ENCODE results near the gene LRRC58. TPM values are rescaled to one million over a fixed set of nuclear protein-coding genes. Genes with fewer than 3 reads are reported as not detected.

Gene LRRC58
- total and polyA plus RNA-seq, 2 of the 13 experiments (the other 11 are each of a cell fraction or from before 2014, with no cell fraction given), result 9.7 to 17.3 TPM

DNA sequence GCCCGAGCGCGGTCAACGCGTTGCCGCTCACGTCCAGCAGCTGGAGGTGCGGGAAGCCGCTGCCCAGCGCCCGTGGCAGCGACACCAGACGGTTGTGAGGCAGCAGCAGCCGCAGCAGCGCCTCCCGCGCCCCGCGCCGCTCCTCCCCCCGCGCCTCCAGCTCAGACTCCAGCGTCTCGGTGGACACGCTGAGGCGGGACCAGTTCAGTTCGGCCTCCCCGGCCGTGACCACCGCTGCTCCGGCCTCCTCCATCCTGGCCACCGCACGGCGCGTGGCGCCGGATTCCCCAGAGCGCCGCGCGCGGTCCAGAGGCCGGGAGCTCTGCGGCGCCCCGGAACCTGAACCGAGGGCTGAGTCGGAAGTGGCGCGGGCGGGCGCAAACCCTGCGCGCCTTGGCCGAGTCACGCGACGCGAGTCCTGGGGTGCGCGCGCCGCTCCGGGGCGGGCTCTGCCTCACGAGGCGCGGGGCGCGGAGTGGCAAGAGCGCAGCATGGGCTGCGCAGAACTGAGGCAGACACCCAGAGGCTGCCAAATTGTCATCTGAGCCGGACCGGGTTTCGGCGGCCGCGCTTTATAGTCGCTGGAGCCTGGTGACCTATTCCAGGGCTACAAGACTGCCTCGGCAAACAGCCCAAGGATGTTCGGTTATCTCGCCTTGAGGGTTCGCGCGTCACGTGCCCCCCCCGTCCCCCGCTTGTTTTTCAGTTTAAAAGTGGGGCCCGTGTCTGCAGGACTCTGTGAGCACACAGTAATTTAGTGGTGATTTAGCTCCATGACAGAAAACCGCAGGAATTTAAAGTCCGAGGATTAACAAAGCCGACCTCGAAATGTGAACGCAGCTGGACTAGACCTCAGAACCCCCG, at the start of gene LRRC58 (continued):
- TF ChIP-seq, protein P1, sequence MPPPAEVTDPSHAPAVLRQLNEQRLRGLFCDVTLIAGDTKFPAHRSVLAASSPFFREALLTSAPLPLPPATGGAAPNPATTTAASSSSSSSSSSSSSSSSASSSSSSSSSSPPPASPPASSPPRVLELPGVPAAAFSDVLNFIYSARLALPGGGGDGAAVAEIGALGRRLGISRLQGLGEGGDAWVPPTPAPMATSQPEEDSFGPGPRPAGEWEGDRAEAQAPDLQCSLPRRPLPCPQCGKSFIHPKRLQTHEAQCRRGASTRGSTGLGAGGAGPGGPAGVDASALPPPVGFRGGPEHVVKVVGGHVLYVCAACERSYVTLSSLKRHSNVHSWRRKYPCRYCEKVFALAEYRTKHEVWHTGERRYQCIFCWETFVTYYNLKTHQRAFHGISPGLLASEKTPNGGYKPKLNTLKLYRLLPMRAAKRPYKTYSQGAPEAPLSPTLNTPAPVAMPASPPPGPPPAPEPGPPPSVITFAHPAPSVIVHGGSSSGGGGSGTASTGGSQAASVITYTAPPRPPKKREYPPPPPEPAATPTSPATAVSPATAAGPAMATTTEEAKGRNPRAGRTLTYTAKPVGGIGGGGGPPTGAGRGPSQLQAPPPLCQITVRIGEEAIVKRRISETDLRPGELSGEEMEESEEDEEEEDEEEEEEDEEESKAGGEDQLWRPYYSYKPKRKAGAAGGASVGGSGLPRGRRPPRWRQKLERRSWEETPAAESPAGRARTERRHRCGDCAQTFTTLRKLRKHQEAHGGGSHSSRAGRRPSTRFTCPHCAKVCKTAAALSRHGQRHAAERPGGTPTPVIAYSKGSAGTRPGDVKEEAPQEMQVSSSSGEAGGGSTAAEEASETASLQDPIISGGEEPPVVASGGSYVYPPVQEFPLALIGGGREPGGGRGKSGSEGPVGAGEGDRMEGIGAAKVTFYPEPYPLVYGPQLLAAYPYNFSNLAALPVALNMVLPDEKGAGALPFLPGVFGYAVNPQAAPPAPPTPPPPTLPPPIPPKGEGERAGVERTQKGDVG (CRISPR knock-in tag; IDR thresholded peaks at IDR 0.05; ENCODE audit: borderline replicate concordance), result peak; percentile 60; the same call in 1 of the 2 replicates
- TF ChIP-seq BORCS8-MEF2B (CRISPR knock-in tag; IDR thresholded peaks at IDR 0.05) (peak; percentile 79; the same call in 1 of the 2 replicates), HES4 (CRISPR knock-in tag; IDR thresholded peaks at IDR 0.05; ENCODE audit: borderline replicate concordance) (no peak; the same call in none of the 2 replicates), MTF2 (CRISPR knock-in tag; IDR thresholded peaks at IDR 0.05; ENCODE audit: borderline replicate concordance) (peak; percentile 93; the same call in 1 of the 2 replicates), JUND (CRISPR knock-in tag; IDR thresholded peaks at IDR 0.05) (0 out of 2 replicates have a peak, but pooled peaks have one; percentile 15), ZNF792 (CRISPR knock-in tag; IDR thresholded peaks at IDR 0.05) (no peak; the same call in none of the 2 replicates), ARNTL (CRISPR knock-in tag; IDR thresholded peaks at IDR 0.05) (peak; percentile 87), ZBTB21 (CRISPR knock-in tag; IDR thresholded peaks at IDR 0.05) (no peak), KLF13 (CRISPR knock-in tag; IDR thresholded peaks at IDR 0.05) (0 out of 2 replicates have a peak, but pooled peaks have one; percentile 24), ZNF234 (CRISPR knock-in tag; conservative IDR thresholded peaks at IDR 0.05) (0 out of 2 replicates have a peak, but pooled peaks have one; percentile 49), STAT5B (CRISPR knock-in tag; IDR thresholded peaks at IDR 0.05) (no peak), JUNB (CRISPR knock-in tag; IDR thresholded peaks at IDR 0.05; ENCODE audit: borderline replicate concordance) (peak; percentile 7; the same call in 1 of the 2 replicates), ZNF354B (CRISPR knock-in tag; IDR thresholded peaks at IDR 0.05) (no peak), EEA1 (CRISPR knock-in tag; IDR thresholded peaks at IDR 0.05; ENCODE audit: borderline replicate concordance) (peak; percentile 90)
- TF ChIP-seq, protein P2, sequence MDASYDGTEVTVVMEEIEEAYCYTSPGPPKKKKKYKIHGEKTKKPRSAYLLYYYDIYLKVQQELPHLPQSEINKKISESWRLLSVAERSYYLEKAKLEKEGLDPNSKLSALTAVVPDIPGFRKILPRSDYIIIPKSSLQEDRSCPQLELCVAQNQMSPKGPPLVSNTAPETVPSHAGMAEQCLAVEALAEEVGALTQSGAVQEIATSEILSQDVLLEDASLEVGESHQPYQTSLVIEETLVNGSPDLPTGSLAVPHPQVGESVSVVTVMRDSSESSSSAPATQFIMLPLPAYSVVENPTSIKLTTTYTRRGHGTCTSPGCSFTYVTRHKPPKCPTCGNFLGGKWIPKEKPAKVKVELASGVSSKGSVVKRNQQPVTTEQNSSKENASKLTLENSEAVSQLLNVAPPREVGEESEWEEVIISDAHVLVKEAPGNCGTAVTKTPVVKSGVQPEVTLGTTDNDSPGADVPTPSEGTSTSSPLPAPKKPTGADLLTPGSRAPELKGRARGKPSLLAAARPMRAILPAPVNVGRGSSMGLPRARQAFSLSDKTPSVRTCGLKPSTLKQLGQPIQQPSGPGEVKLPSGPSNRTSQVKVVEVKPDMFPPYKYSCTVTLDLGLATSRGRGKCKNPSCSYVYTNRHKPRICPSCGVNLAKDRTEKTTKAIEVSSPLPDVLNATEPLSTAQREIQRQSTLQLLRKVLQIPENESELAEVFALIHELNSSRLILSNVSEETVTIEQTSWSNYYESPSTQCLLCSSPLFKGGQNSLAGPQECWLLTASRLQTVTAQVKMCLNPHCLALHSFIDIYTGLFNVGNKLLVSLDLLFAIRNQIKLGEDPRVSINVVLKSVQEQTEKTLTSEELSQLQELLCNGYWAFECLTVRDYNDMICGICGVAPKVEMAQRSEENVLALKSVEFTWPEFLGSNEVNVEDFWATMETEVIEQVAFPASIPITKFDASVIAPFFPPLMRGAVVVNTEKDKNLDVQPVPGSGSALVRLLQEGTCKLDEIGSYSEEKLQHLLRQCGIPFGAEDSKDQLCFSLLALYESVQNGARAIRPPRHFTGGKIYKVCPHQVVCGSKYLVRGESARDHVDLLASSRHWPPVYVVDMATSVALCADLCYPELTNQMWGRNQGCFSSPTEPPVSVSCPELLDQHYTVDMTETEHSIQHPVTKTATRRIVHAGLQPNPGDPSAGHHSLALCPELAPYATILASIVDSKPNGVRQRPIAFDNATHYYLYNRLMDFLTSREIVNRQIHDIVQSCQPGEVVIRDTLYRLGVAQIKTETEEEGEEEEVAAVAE (CRISPR knock-in tag; IDR thresholded peaks at IDR 0.05; ENCODE audit: borderline replicate concordance), result no peak
- TF ChIP-seq, protein P3, sequence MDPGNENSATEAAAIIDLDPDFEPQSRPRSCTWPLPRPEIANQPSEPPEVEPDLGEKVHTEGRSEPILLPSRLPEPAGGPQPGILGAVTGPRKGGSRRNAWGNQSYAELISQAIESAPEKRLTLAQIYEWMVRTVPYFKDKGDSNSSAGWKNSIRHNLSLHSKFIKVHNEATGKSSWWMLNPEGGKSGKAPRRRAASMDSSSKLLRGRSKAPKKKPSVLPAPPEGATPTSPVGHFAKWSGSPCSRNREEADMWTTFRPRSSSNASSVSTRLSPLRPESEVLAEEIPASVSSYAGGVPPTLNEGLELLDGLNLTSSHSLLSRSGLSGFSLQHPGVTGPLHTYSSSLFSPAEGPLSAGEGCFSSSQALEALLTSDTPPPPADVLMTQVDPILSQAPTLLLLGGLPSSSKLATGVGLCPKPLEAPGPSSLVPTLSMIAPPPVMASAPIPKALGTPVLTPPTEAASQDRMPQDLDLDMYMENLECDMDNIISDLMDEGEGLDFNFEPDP (CRISPR knock-in tag; conservative IDR thresholded peaks at IDR 0.05), result 0 out of 2 replicates have a peak, but pooled peaks have one; percentile 83
- TF ChIP-seq, protein P4, sequence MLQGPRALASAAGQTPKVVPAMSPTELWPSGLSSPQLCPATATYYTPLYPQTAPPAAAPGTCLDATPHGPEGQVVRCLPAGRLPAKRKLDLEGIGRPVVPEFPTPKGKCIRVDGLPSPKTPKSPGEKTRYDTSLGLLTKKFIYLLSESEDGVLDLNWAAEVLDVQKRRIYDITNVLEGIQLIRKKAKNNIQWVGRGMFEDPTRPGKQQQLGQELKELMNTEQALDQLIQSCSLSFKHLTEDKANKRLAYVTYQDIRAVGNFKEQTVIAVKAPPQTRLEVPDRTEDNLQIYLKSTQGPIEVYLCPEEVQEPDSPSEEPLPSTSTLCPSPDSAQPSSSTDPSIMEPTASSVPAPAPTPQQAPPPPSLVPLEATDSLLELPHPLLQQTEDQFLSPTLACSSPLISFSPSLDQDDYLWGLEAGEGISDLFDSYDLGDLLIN (CRISPR knock-in tag; IDR thresholded peaks at IDR 0.05; ENCODE audit: borderline replicate concordance), result peak; percentile 80; the same call in 1 of the 2 replicates

All from HepG2 (cell line).